H1 (cell line): ENCODE measurements around the gene KRT77. TPM values are rescaled to one million over a fixed set of nuclear protein-coding genes. Genes with fewer than 3 reads are reported as not detected.

Source experiments
- CEBPB ChIP-seq: IDR thresholded peaks from 2 replicates; pipeline ENCODE4 v1.6.1; 2012; ENCODE audit warnings: low read depth, low read length
- polyA plus RNA-seq, 7 experiments: library from polyadenylated mRNA; depleted of rRNA in 3 of 7; stranded (reverse) in 5 of 7; unstranded in 2 of 7; fragments of >200 nt in 5 of 7; fragments of 200-250 nt in 2 of 7; gene quantifications; 1 replicate in 5 of 7; 2 replicates in 1 of 7; 4 replicates in 1 of 7; pipeline versions ENCODE4 v1.2.1 to v1.2.3, GENCODE V29; 2011 to 2013; ENCODE audit warnings: missing spikeins in 2 of 7, mixed read lengths in 2 of 7
- total RNA-seq: library from RNA; stranded (reverse); fragmentation: NEBNext Ultra II Directional; extraction: Animal tissue kit (Norgen Biotek cat#: 25700); gene quantifications from 2 replicates; pipeline ENCODE4 v1.2.1, GENCODE V29; 2021

The KRT77 gene
- total and polyA plus RNA-seq, 2 of the 8 experiments (the other 6 are each of a cell fraction or from before 2014, with no cell fraction given), result 0.02 TPM; not detected in 1

GRCh38 chr12:52704464-52704863 lies 1.1 kb upstream of the KRT77 start (continued):
- no peak for TF ChIP-seq CEBPB
- TF ChIP-seq, all 59 proteins: peak for 0
